Measurements from ENCODE around the gene CTSL. TPM values are rescaled to one million over a fixed set of nuclear protein-coding genes. Genes with fewer than 3 reads are reported as not detected.

Gene CTSL
- polyA plus RNA-seq, 3 donors = 22.0 to 28.8 (median 28.3) TPM

- no peak for DNase-seq
- Mint-ChIP-seq H3K27ac (peak overlapping the region in 1 of 7 donors; percentile 71), H3K4me1 (peaks cover 10% of the 10 kb centered on the region), H3K9me3 (peaks cover 0 to 3% (median 0%) of the 10 kb centered on the region in 7 donors), H3K4me3 (no peak overlapping the region), H3K27me3 (ENCODE audit: low read depth in 3 of 3) (no peaks in the 10 kb centered on the region), H3K36me3 (peaks cover 86 to 95% of the 10 kb centered on the region in 2 donors)
- no peaks in the 10 kb centered on the region for H3K27me3 ChIP-seq (ENCODE audit: control insufficient read depth in 2 of 2, insufficient read depth in 2 of 2, low read length in 2 of 2)
- H2AFZ ChIP-seq (ENCODE audit: insufficient read depth, low read depth, low read length, poor library complexity, severe bottlenecking) = no peak overlapping the region
- no peak overlapping the region for H3K4me2 ChIP-seq (replicated peaks; ENCODE audit: extremely low read depth, low read length, poor library complexity, severe bottlenecking)
- 95% methylated on average over 6 of the region's 7 CpGs for WGBS (ENCODE audit: insufficient coverage)
- no peaks in the 10 kb centered on the region for H3K79me2 ChIP-seq (ENCODE audit: insufficient read depth, low read length)
- H3K9me3 ChIP-seq (replicated peaks in 1 of 2; ENCODE audit: control insufficient read depth in 1 of 2, insufficient read depth in 1 of 2, low read length in 2 of 2) = no peaks in the 10 kb centered on the region
- H3K36me3 ChIP-seq (replicated peaks in 1 of 2; ENCODE audit: control insufficient read depth in 1 of 2, insufficient read depth in 2 of 2, low read length in 2 of 2) = peaks cover 56 to 89% of the 10 kb centered on the region in 2 donors
- no peak overlapping the region for H3K9ac ChIP-seq (ENCODE audit: insufficient read depth, low read length, poor library complexity, severe bottlenecking)
- no peak for TF ChIP-seq CTCF (IDR thresholded peaks at IDR 0.05)
- H3K27ac ChIP-seq (ENCODE audit: low read depth in 1 of 2, low read length in 2 of 2) = no peak overlapping the region
- H4K20me1 ChIP-seq (ENCODE audit: insufficient read depth, low read length) = peaks cover 23% of the 10 kb centered on the region
- H3K4me3 ChIP-seq (replicated peaks in 1 of 3; ENCODE audit: low read depth in 2 of 3, low read length in 3 of 3) = no peak overlapping the region
- intact Hi-C loops (cut with micrococcal nuclease) = no loop called here
- peaks cover 9 to 12% of the 10 kb centered on the region in 2 donors for H3K4me1 ChIP-seq (ENCODE audit: control insufficient read depth in 1 of 2, insufficient read depth in 2 of 2, low read length in 2 of 2)
Measured at GRCh38 chr9:87703636-87704276, 22.2 kb upstream of the CTSL start.

- Histone ChIP-seq H3K4me1 (ENCODE audit: control insufficient read depth in 1 of 2, insufficient read depth in 2 of 2, low read length in 2 of 2) (peaks cover 14 to 18% of the 10 kb centered on the region in 2 donors), H4K20me1 (ENCODE audit: insufficient read depth, low read length) (peaks cover 23% of the 10 kb centered on the region), H2AFZ (ENCODE audit: insufficient read depth, low read depth, low read length, poor library complexity, severe bottlenecking) (no peak overlapping the region), H3K79me2 (ENCODE audit: insufficient read depth, low read length) (no peaks in the 10 kb centered on the region), H3K27ac (ENCODE audit: low read depth in 1 of 2, low read length in 2 of 2) (no peak overlapping the region), H3K27me3 (ENCODE audit: control insufficient read depth in 2 of 2, insufficient read depth in 2 of 2, low read length in 2 of 2) (no peaks in the 10 kb centered on the region), H3K4me2 (replicated peaks; ENCODE audit: extremely low read depth, low read length, poor library complexity, severe bottlenecking) (no peak overlapping the region), H3K9me3 (replicated peaks in 1 of 2; ENCODE audit: control insufficient read depth in 1 of 2, insufficient read depth in 1 of 2, low read length in 2 of 2) (no peaks in the 10 kb centered on the region), H3K9ac (ENCODE audit: insufficient read depth, low read length, poor library complexity, severe bottlenecking) (no peak overlapping the region), H3K36me3 (replicated peaks in 1 of 2; ENCODE audit: control insufficient read depth in 1 of 2, insufficient read depth in 2 of 2, low read length in 2 of 2) (peaks cover 50 to 89% of the 10 kb centered on the region in 2 donors), H3K4me3 (replicated peaks in 1 of 3; ENCODE audit: low read depth in 2 of 3, low read length in 3 of 3) (no peak overlapping the region)
- peak overlapping the region in 2 of 7 donors; percentile 31 to 67 for H3K27ac Mint-ChIP-seq
- H3K4me1 Mint-ChIP-seq = peaks cover 15% of the 10 kb centered on the region
- TF ChIP-seq CTCF (IDR thresholded peaks at IDR 0.05) = no peak
- no peak for DNase-seq
- intact Hi-C loops (cut with micrococcal nuclease) = no loop called here
- H3K9me3 Mint-ChIP-seq = peaks cover 0 to 3% (median 0%) of the 10 kb centered on the region in 7 donors
- no peak overlapping the region for H3K4me3 Mint-ChIP-seq
- no peaks in the 10 kb centered on the region for H3K27me3 Mint-ChIP-seq (ENCODE audit: low read depth in 3 of 3)
- 90% methylated on average over 6 of the region's 6 CpGs for WGBS (ENCODE audit: insufficient coverage)
- H3K36me3 Mint-ChIP-seq = peaks cover 86 to 95% of the 10 kb centered on the region in 2 donors
Measured at GRCh38 chr9:87704342-87704741, 21.6 kb upstream of the CTSL start.

Measured in CD14-positive monocyte (primary cell).